Stimulated activated CD4-positive, alpha-beta T cell treated with anti-CD3 and anti-CD28 coated beads, Interleukin-12 subunit alpha, Interleukin-12 subunit beta, amount 100 ng/mL, for 4 hours (primary cell): ENCODE results near the gene SUFU.

Experiments used
- DNase-seq: peaks from one replicate; pipeline ENCODE4 v3.0.0-alpha.2; 2020

Gene SUFU

GRCh38 chr10:102598243-102598642 lies 94.5 kb downstream of the SUFU start:
- DNase-seq, result no peak

GRCh38 chr10:102599565-102600327 lies 96.0 kb downstream of the SUFU start:
- no peak for DNase-seq

- DNase-seq, result no peak
Observed at GRCh38 chr10:102600816-102601215, 97.0 kb downstream of the SUFU start.

GRCh38 chr10:102601639-102602038 lies 97.9 kb downstream of the SUFU start:
- DNase-seq, result no peak

GRCh38 chr10:102602272-102603045 lies 98.7 kb downstream of the SUFU start:
- DNase-seq, result no peak

GRCh38 chr10:102603946-102604345 lies 100.2 kb downstream of the SUFU start:
- DNase-seq, result no peak

GRCh38 chr10:102604439-102604841 lies 100.7 kb downstream of the SUFU start:
- no peak for DNase-seq

GRCh38 chr10:102605712-102606111 lies 101.9 kb downstream of the SUFU start:
- no peak for DNase-seq

GRCh38 chr10:102608487-102608886 lies 104.7 kb downstream of the SUFU start:
- DNase-seq, result no peak

- DNase-seq, result no peak
Observed at GRCh38 chr10:102610441-102610887, 106.7 kb downstream of the SUFU start.

- DNase-seq, result no peak
Observed at GRCh38 chr10:102611514-102612087, 107.8 kb downstream of the SUFU start.

- DNase-seq, result peak; percentile 33
Observed at GRCh38 chr10:102612964-102613275, 109.1 kb downstream of the SUFU start.

- DNase-seq, result no peak
Observed at GRCh38 chr10:102613286-102613685, 109.5 kb downstream of the SUFU start.

- no peak for DNase-seq
Observed at GRCh38 chr10:102613785-102614184, 110.0 kb downstream of the SUFU start.

GRCh38 chr10:102614888-102615287 lies 111.1 kb downstream of the SUFU start:
- DNase-seq, result no peak

GRCh38 chr10:102615361-102615760 lies 111.6 kb downstream of the SUFU start:
- DNase-seq, result no peak

- DNase-seq, result no peak
Observed at GRCh38 chr10:102616066-102616770, 112.4 kb downstream of the SUFU start.

- DNase-seq, result no peak
Observed at GRCh38 chr10:102617041-102617440, 113.3 kb downstream of the SUFU start.

GRCh38 chr10:102617816-102618215 lies 114.0 kb downstream of the SUFU start:
- no peak for DNase-seq

- no peak for DNase-seq
Observed at GRCh38 chr10:102619281-102619981, 115.7 kb downstream of the SUFU start.

- no peak for DNase-seq
Observed at GRCh38 chr10:102620138-102620590, 116.4 kb downstream of the SUFU start.

GRCh38 chr10:102620591-102621442 lies 117.0 kb downstream of the SUFU start:
- DNase-seq, result no peak
